Fibroblast of skin of back (primary cell): Measurements from ENCODE around the gene UCP3.
A peak's percentile ranks its signal among the peaks of the same experiment; 100 is the strongest.

Experiments used
- DNase-seq: peaks from one replicate; pipeline ENCODE4 v3.0.0-alpha.2; 2013

The UCP3 gene

GRCh38 chr11:74017631-74018030 is 8.7 kb upstream of the UCP3 start:
- DNase-seq, result no peak

- DNase-seq, result no peak
These were observed 7.2 kb upstream of the UCP3 start for GRCh38 chr11:74015919-74016684.

- DNase-seq, result no peak
These were observed 6.0 kb upstream of the UCP3 start for GRCh38 chr11:74014880-74015279.

- DNase-seq, result no peak
These were observed 4.3 kb upstream of the UCP3 start for GRCh38 chr11:74013141-74013540.

DNA sequence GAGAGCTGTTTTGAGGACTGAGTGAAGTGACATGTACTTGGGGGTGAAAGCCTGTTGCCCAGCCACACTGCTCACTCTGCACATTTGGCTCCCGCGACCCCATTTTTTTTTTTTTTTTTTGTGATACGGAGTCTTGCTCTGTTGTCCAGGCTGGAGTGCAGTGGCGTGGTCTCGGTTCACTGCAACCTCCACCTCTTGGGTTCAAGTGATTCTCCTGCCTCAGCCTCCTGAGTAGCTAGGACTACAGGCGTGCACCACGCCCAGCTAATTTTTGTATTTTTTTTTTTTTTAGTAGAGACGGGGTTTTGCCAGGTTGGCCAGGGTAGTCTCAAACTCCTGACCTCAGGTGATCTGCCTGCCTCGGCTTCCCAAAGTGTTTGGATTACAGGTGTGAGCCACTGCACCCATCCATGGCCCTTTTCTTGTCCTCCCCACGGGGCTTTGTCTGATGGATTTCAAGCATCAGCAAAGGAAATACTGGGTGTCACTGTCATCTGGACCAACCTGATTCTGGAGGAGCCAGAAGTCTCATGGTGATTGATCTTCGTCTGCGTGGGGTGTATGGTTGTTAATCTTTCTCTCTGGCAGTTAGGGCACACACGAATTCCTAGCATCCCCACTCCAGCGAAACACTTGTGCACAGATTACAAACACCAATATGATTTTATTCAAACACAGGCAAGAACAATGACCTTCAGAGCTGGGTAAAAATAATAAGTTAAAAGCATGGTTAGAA is 3.4 kb upstream of the UCP3 start:
- DNase-seq, result no peak

DNA sequence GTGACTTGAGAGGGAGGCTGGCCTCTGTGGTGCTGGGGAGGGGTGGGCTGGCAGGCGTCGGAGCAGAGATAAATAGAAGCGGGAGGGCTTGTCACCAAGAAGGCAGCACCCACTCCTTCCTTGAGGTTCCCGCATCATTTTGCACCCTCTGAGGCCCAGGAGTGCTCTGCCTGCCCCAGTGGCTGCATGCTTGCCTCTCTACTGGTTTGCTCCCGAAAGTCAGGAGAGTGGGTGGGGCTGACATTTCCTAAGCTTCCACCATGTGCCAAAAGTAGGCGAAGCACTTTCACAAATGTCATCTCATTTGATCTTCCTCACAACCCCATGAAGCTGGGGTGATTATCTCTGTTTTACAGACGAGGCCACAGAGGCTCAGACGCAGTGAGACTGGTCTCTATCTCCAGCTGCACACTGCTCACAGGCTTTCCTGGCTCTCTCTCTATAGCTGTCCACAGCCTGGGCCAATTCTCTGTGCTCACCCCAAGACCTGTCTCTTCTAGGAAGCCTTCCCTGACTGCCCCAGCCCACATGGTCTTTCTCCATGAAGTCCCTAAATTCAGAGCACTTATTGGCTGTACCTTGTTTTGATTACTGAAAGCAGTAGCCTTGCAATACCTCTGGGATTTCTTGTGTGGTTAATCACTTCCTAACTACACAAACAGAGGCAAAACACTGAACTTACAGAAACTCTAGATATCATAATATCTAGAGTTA is 2.6 kb upstream of the UCP3 start:
- DNase-seq, result peak; percentile 53

GRCh38 chr11:74010306-74011300 is 1.7 kb upstream of the UCP3 start:
- DNase-seq, result no peak

GRCh38 chr11:74009675-74010305 is 905 bp upstream of the UCP3 start:
- DNase-seq, result no peak

- DNase-seq, result no peak
These were observed 304 bp upstream of the UCP3 start for GRCh38 chr11:74009230-74009547.

DNA sequence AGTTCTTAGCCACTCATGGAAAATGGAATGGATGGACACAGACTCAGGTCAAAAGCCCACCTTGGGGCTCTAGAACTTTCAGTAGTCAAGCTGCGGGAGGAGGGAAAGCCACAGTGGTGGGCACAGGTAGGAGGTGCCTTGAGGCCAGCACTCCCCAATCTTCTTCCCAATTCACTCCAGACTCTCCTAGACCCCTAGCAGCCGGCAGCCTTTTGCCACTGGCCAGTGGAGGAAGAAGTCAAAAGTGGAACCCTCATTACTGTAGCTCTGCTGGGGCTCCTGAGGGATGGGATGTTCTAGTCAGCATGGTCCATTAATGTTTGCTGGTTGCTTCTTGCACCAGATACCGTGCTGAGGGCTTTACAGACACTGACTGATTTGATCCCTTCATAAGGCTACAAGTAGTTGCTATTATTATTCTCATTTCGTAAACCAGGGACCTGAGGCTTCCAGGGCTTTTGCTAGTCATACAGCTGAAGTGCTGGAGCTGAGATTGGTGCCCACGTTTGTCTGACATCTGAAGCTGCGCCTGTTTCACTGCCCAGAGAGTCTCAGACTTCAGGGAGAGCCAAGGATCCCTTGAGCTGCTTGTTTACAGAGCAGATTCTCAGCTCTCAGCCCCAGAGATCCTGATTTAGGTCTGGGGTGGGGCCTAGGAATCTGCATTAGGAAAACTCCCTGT is 1.1 kb downstream of the UCP3 start:
- DNase-seq, result no peak

DNA sequence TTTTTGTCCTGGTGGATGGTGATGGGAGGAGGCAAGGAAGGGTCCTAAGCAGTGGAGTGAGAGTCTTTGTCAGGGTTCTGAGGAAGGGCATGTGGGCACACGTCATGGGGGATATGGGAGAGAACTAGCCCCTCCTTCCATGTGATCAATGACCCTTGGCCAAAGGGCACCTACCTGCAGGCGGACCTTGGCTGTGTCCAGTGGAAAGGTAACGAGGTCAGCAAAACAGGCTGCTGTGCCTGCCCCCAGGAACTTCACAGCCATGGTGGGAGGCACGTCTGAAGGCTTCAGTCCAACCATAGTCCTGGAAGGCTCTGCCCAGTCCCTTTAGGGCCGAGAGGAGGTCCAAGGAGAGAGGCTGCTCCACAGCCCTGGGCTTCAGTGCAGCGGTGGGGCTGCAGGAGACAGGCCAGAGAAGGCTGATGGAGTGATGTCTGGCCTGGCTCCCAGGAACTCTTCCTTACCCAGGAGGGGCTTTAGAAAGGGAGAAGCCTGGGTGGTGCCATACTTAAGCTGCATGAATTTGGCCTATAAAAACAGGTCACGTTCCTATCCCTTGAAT is 2.1 kb downstream of the UCP3 start:
- DNase-seq, result no peak

DNA sequence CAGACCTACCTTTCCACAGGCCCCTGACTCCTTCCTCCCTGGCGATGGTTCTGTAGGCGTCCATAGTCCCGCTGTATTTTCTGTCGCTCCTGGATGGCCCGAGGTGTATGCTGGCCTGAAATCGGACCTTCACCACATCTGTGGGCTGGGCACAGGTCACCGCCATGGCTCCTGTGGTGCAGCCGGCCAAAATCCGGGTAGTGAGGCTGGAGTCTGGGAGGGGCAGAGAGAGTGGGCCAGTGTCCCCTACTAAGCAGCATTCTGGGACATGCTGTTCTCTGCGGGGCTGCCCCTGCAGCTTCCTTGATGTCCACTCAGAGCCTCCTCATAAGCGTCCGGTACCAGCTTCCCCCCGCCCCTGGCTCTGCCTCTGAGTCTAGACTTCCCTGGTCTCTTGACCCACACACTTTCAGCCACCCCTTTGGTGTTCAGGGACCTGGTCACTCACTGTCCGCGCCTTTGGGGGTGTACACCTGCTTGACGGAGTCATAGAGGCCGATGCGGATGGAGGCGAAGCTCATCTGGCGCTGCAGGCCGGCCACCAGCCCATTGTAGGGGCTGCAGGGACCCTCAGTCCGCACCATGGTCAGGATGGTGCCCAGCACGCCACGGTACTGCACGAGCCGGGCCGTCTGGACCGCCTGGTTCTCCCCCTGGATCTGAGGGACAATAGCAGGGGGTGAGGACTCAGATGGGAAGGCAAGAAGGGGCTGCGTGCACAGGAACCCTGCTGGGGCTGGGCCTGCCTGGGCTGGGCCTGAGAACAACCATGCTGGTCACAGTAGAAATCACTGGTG is 3.0 kb downstream of the UCP3 start:
- no peak for DNase-seq

GRCh38 chr11:74004759-74005615 is 3.9 kb downstream of the UCP3 start:
- no peak for DNase-seq

- DNase-seq, result no peak
These were observed 4.7 kb downstream of the UCP3 start for GRCh38 chr11:74004046-74004695.

DNA sequence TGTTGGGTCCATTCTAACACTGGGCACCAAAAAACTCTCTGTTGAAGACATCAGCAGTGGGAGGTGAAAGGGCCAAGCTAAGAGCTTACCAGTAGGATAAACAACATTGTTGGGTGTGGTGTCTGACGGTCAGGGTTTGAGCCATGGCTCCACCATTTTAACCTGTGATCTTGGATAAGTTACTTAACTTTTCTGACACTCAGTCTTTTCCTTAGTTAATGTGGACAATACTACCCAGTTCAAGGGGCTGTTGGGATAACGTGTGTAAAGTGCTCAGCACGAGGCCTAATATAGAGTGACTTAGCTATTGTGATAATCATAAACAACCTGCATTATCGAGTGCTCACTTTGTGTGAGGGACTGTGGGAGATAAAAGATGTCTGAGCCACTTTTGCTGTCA is 6.1 kb downstream of the UCP3 start:
- no peak for DNase-seq

DNA sequence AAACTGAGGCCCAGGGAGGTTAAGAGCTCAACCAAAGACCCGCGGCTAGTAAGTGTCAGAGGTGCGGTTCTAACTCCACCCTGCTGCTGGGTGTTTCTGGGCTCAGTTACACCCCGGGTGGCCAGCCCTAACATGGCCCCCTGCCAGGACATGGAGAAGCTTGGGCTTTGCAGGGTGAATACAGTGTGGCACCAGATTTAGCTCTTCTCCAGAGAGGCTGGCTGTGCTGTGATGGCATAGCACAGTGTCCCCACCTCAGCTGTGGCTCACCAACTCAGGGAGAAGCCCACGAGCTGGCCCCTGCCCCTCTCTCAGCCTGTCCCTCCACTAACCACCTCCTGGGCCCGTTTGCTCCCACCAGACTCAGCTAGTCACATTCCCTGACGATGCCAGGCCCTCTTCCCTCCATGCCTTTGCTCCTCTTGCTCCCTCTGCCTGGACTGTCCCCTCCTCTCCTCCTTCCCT is 7.0 kb downstream of the UCP3 start:
- no peak for DNase-seq

- DNase-seq, result no peak
These were observed 8.4 kb downstream of the UCP3 start for GRCh38 chr11:74000307-74001133.
